SK-N-SH treated with all-trans-retinoic acid at 6 μM for 48 hours (cell line): Measurements from ENCODE around the gene TSPAN1.

Experiments
- CSDC2 ChIP-seq: fragments of 250-450 bp; sonication (Bioruptor Pico); IDR thresholded peaks from 2 replicates; pipeline ENCODE4 v1.5.0; 2020; ENCODE audit warnings: mild to moderate bottlenecking, moderate library complexity
- ESRRG ChIP-seq: fragments of 250-450 bp; sonication (Bioruptor Pico); IDR thresholded peaks from 2 replicates; pipeline ENCODE4 v1.6.1; 2021; ENCODE audit warnings: mild to moderate bottlenecking
- GLIS3 ChIP-seq: fragments of 250-450 bp; sonication (Bioruptor Pico); IDR thresholded peaks from 2 replicates; pipeline ENCODE4 v1.5.0; 2020; ENCODE audit warnings: mild to moderate bottlenecking, moderate library complexity
- ISL1 ChIP-seq: fragments of 250-450 bp; sonication (Bioruptor Pico); IDR thresholded peaks from 2 replicates; pipeline ENCODE4 v2.1.2; 2022; ENCODE audit warnings: mild to moderate bottlenecking, moderate library complexity
- PATZ1 ChIP-seq: fragments of 250-450 bp; sonication (Bioruptor Pico); IDR thresholded peaks from 2 replicates; pipeline ENCODE4 v1.8.0; 2020; ENCODE audit warnings: mild to moderate bottlenecking, moderate library complexity, borderline replicate concordance
- RARB ChIP-seq: fragments of 250-450 bp; sonication (Bioruptor Pico); IDR thresholded peaks from 2 replicates; pipeline ENCODE4 v1.8.0; 2021; ENCODE audit warnings: mild to moderate bottlenecking, moderate library complexity
- TCF4 ChIP-seq: fragments of 250-450 bp; sonication (Bioruptor Pico); IDR thresholded peaks from 2 replicates; pipeline ENCODE4 v1.8.0; 2021; ENCODE audit warnings: mild to moderate bottlenecking, moderate library complexity, borderline replicate concordance
- ZC3H10 ChIP-seq: fragments of 250-450 bp; sonication (Bioruptor Pico); IDR thresholded peaks from 2 replicates; pipeline ENCODE4 v1.5.1; 2021; ENCODE audit warnings: mild to moderate bottlenecking, moderate library complexity
- ZFP3 ChIP-seq: fragments of 250-450 bp; sonication (Bioruptor Pico); IDR thresholded peaks from 2 replicates; pipeline ENCODE4 v1.5.0; 2020; ENCODE audit warnings: mild to moderate bottlenecking, moderate library complexity
- ZFP30 ChIP-seq: fragments of 450-650 bp; formaldehyde crosslinking; IDR thresholded peaks from 2 replicates; pipeline ENCODE4 v1.5.0; 2022; ENCODE audit warnings: mild to moderate bottlenecking, moderate library complexity
- ZNF70 ChIP-seq: fragments of 450-650 bp; formaldehyde crosslinking; IDR thresholded peaks from 2 replicates; pipeline ENCODE4 v1.5.0; 2020; ENCODE audit warnings: mild to moderate bottlenecking, moderate library complexity
- TF ChIP-seq, protein P1 (sequence below): fragments of 250-450 bp; sonication (Bioruptor Pico); IDR thresholded peaks from 2 replicates; pipeline ENCODE4 v1.5.1; 2021; ENCODE audit warnings: mild to moderate bottlenecking, moderate library complexity
- TF ChIP-seq, protein P2 (sequence below): fragments of 250-450 bp; sonication (Bioruptor Pico); IDR thresholded peaks from 2 replicates; pipeline ENCODE4 v1.5.1; 2020; ENCODE audit warnings: low read depth, mild to moderate bottlenecking, moderate library complexity

- TF ChIP-seq CSDC2 (no peak), ZFP3 (no peak), ISL1 (CRISPR knock-in tag) (no peak), ESRRG (CRISPR knock-in tag) (no peak), ZC3H10 (CRISPR knock-in tag) (no peak), PATZ1 (CRISPR knock-in tag) (no peak), ZNF70 (no peak), TCF4 (CRISPR knock-in tag) (no peak), ZFP30 (CRISPR knock-in tag) (no peak), GLIS3 (no peak), RARB (CRISPR knock-in tag) (no peak)
- TF ChIP-seq, protein P1, sequence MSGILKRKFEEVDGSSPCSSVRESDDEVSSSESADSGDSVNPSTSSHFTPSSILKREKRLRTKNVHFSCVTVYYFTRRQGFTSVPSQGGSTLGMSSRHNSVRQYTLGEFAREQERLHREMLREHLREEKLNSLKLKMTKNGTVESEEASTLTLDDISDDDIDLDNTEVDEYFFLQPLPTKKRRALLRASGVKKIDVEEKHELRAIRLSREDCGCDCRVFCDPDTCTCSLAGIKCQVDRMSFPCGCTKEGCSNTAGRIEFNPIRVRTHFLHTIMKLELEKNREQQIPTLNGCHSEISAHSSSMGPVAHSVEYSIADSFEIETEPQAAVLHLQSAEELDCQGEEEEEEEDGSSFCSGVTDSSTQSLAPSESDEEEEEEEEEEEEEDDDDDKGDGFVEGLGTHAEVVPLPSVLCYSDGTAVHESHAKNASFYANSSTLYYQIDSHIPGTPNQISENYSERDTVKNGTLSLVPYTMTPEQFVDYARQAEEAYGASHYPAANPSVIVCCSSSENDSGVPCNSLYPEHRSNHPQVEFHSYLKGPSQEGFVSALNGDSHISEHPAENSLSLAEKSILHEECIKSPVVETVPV (CRISPR knock-in tag), result no peak
- TF ChIP-seq, protein P2, sequence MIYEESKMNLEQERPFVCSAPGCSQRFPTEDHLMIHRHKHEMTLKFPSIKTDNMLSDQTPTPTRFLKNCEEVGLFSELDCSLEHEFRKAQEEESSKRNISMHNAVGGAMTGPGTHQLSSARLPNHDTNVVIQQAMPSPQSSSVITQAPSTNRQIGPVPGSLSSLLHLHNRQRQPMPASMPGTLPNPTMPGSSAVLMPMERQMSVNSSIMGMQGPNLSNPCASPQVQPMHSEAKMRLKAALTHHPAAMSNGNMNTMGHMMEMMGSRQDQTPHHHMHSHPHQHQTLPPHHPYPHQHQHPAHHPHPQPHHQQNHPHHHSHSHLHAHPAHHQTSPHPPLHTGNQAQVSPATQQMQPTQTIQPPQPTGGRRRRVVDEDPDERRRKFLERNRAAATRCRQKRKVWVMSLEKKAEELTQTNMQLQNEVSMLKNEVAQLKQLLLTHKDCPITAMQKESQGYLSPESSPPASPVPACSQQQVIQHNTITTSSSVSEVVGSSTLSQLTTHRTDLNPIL (CRISPR knock-in tag), result no peak
Measured at GRCh38 chr1:46153228-46153627, 21.7 kb upstream of the TSPAN1 start.
